Thyroid gland (tissue), 4 donors: ENCODE data around the gene DDX28. TPM values are rescaled to one million over a fixed set of nuclear protein-coding genes. Genes with fewer than 3 reads are reported as not detected.

ENCODE experiments used
- DNase-seq, 2 donors: peaks; one replicate each; pipeline ENCODE4 v3.0.0-alpha.2; 2019
- H3K27ac ChIP-seq, 3 donors: fragments of 200-600 bp; sonication (generic); 1 replicate in 2 of 3; 2 replicates in 1 of 3; pipeline ENCODE4 v1.5.1; 2016 to 2019; ENCODE audit warnings: mild to moderate bottlenecking in 1 of 3, moderate library complexity in 1 of 3
- H3K27me3 ChIP-seq: fragments of 200-600 bp; sonication (generic); one replicate; pipeline ENCODE4 v1.5.1; 2019
- H3K36me3 ChIP-seq, 2 donors: fragments of 200-600 bp; sonication (generic); one replicate each; pipeline ENCODE4 v1.5.1; 2016 to 2019
- H3K4me1 ChIP-seq, 2 donors: fragments of 200-600 bp; sonication (generic); one replicate each; pipeline ENCODE4 v1.5.1; 2017 to 2019
- H3K4me3 ChIP-seq, 3 donors: fragments of 200-600 bp; sonication (generic); replicated peaks in 1 of 3; 1 replicate in 2 of 3; 2 replicates in 1 of 3; pipeline ENCODE4 v1.5.1; 2016; ENCODE audit warnings: mild to moderate bottlenecking in 1 of 3
- H3K9me3 ChIP-seq: fragments of 200-600 bp; sonication (generic); one replicate; pipeline ENCODE4 v1.5.1; 2017
- POLR2A ChIP-seq, 2 donors: fragments of 450-650 bp; IDR thresholded peaks; one replicate each; pipeline ENCODE4 v1.6.1; 2017; ENCODE audit warnings: antibody characterized with exemption in 2 of 2, mild to moderate bottlenecking in 2 of 2, moderate library complexity in 1 of 2
- WGBS, 2 donors: methylation state at CpG; one replicate each; pipeline ENCODE4 v1.1.5; 2017; 5-methylcytosine and 5-hydroxymethylcytosine counted together
- intact Hi-C: fragments of 100-400 bp; cut with DNase I; formaldehyde crosslinking; loops from one replicate; pipeline ENCODE4 v1.15.1; 2023
- total RNA-seq, 4 donors: library from RNA; depleted of rRNA; stranded (reverse); fragments of >200 nt; gene quantifications; one replicate each; pipeline ENCODE4 v1.2.3, GENCODE V29; 2016
- TF ChIP-seq, protein P1 (sequence below), 6 experiments: fragments of 200-600 bp in 3 of 6; fragments of 450-650 bp in 3 of 6; sonication (generic) in 3 of 6; IDR thresholded peaks; one replicate each; pipeline ENCODE4 v1.5.1; 2016 to 2019; ENCODE audit warnings: antibody characterized with exemption in 6 of 6, mild to moderate bottlenecking in 2 of 6, inconsistent platforms in 1 of 6, moderate library complexity in 1 of 6

Gene DDX28
- total RNA-seq, 4 donors from 2014 or later: 4.2 to 10.0 (median 6.6) TPM

DNA sequence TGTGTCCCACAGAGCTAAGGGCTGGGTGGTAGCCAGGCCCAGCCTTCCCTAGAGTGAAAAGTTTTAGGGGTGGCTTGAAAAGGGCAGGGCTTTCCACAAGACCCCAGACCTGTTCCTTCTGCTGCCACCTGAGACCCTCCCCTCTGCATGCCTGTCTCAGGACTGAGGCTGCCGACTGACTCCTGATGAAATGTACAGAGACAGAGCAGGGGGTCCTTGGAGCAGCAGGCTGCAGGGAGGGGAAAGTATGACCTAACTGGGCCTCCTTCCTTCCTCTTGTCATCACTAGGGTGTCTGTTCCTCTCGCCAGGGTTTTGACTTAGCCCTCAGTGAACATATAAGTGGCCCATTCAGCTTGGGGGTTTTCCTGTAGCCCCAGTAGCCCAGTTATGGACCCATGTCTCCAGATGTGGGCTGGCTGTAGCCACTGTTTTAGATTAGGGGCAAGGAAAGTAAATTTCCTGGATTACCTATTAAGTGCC lies 47.3 kb upstream of the DDX28 start:
- H3K27ac ChIP-seq: no peak overlapping the region
- H3K36me3 ChIP-seq: peaks cover 6 to 11% of the 10 kb centered on the region in 2 donors
- no peak for TF ChIP-seq POLR2A (IDR thresholded peaks at IDR 0.05)
- TF ChIP-seq, protein P1, sequence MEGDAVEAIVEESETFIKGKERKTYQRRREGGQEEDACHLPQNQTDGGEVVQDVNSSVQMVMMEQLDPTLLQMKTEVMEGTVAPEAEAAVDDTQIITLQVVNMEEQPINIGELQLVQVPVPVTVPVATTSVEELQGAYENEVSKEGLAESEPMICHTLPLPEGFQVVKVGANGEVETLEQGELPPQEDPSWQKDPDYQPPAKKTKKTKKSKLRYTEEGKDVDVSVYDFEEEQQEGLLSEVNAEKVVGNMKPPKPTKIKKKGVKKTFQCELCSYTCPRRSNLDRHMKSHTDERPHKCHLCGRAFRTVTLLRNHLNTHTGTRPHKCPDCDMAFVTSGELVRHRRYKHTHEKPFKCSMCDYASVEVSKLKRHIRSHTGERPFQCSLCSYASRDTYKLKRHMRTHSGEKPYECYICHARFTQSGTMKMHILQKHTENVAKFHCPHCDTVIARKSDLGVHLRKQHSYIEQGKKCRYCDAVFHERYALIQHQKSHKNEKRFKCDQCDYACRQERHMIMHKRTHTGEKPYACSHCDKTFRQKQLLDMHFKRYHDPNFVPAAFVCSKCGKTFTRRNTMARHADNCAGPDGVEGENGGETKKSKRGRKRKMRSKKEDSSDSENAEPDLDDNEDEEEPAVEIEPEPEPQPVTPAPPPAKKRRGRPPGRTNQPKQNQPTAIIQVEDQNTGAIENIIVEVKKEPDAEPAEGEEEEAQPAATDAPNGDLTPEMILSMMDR (IDR thresholded peaks at IDR 0.05): no peak
- peaks cover 14 to 39% of the 10 kb centered on the region in 2 donors for H3K4me1 ChIP-seq
- intact Hi-C loops: no loop called here
- DNase-seq: no peak
- H3K4me3 ChIP-seq: no peak overlapping the region
- no peaks in the 10 kb centered on the region for H3K27me3 ChIP-seq
- 88% methylated on average over 2 of the region's 2 CpGs; no CpG with 5 or more reads in 1 of the 2 donors for WGBS, 2 donors
- H3K9me3 ChIP-seq: no peaks in the 10 kb centered on the region

DNA sequence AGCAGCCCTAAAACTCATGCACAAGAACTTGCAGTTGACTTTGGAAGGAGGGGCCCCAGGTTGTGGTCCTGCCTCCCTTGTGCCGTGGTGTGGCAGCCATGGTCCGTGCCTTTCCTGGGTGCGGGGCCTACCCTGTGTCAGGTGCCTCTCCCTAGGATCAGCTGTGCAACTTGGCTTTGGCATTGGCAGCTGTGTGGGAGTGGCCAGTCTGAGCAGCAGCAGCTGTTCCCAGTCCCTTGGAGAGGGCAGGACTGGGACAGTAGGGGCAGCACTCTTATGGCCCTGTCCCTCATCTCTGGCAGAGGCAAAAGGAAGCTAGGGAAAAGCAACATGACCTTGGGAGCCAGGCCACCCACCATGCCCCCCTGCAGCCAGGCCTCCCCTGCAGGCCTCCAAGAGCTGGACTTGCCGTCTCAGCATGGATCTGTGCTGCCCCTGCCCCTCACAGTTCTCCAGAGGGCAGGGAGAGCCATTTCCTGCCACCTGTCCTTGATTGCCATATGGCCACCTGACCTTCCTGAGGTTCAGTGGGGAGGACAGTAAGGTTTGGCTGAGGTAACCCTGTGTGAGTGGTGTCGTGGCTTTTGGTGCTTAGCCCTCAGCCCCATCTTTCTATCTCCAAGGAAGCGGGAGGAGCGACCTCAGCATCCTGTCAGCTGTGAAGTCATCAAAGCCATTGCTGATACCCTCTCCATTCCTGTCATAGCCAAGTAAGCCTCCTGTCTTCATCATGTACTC lies 46.6 kb upstream of the DDX28 start:
- Histone ChIP-seq H3K27ac (no peak overlapping the region), H3K36me3 (peaks cover 6 to 11% of the 10 kb centered on the region in 2 donors), H3K27me3 (no peaks in the 10 kb centered on the region), H3K4me3 (no peak overlapping the region), H3K4me1 (peaks cover 17 to 45% of the 10 kb centered on the region in 2 donors), H3K9me3 (no peaks in the 10 kb centered on the region)
- WGBS, 2 donors: 80 to 94% methylated on average over 5 to 7 of the region's 7 CpGs
- intact Hi-C loops: no loop called here
- DNase-seq: peak in 1 of 2 donors; percentile 27
- TF ChIP-seq, protein P1 (IDR thresholded peaks at IDR 0.05): no peak
- TF ChIP-seq POLR2A (IDR thresholded peaks at IDR 0.05): no peak

- Histone ChIP-seq H3K9me3 (no peaks in the 10 kb centered on the region), H3K36me3 (peaks cover 6 to 11% of the 10 kb centered on the region in 2 donors), H3K27ac (no peak overlapping the region), H3K4me1 (peaks cover 25 to 53% of the 10 kb centered on the region in 2 donors), H3K27me3 (no peaks in the 10 kb centered on the region), H3K4me3 (no peak overlapping the region)
- intact Hi-C loops: no loop called here
- no peak for DNase-seq
- TF ChIP-seq POLR2A (IDR thresholded peaks at IDR 0.05): no peak
- TF ChIP-seq, protein P1 (IDR thresholded peaks at IDR 0.05): no peak
- WGBS, 2 donors: 95 to 96% methylated on average over 9 of the region's 9 CpGs
Observed at GRCh38 chr16:68068926-68069325, 45.9 kb upstream of the DDX28 start.

GRCh38 chr16:68066763-68067162 lies 43.7 kb upstream of the DDX28 start:
- peak overlapping the region; percentile 77 to 90 (median 87) for H3K27ac ChIP-seq
- H3K27me3 ChIP-seq: no peaks in the 10 kb centered on the region
- WGBS, 2 donors: 57 to 58% methylated on average over 1 of the region's 1 CpG
- H3K4me1 ChIP-seq: peaks cover 27 to 50% of the 10 kb centered on the region in 2 donors
- intact Hi-C loops: no loop called here
- peaks cover 6% of the 10 kb centered on the region in 2 donors for H3K36me3 ChIP-seq
- TF ChIP-seq, protein P1 (IDR thresholded peaks at IDR 0.05): no peak
- no peak for TF ChIP-seq POLR2A (IDR thresholded peaks at IDR 0.05)
- DNase-seq: no peak
- no peaks in the 10 kb centered on the region for H3K9me3 ChIP-seq
- no peak overlapping the region for H3K4me3 ChIP-seq

- no peaks in the 10 kb centered on the region for H3K27me3 ChIP-seq
- 40 to 48% methylated on average over 6 of the region's 6 CpGs for WGBS, 2 donors
- peak; percentile 72 to 75 for DNase-seq
- H3K4me1 ChIP-seq: peaks cover 27 to 50% of the 10 kb centered on the region in 2 donors
- H3K4me3 ChIP-seq: no peak overlapping the region
- intact Hi-C loops: no loop called here
- peak overlapping the region; percentile 81 to 90 (median 87) for H3K27ac ChIP-seq
- H3K9me3 ChIP-seq: no peaks in the 10 kb centered on the region
- H3K36me3 ChIP-seq: peaks cover under 1 to 1% of the 10 kb centered on the region in 2 donors
- TF ChIP-seq, protein P1 (IDR thresholded peaks at IDR 0.05): peak in 1 of 6 experiments; percentile 6
- TF ChIP-seq POLR2A (IDR thresholded peaks at IDR 0.05): no peak
Observed at GRCh38 chr16:68065716-68066305, 42.8 kb upstream of the DDX28 start.
